Uterus (tissue), 2 donors: ENCODE data around the gene ATP6AP1.

Experiments
- POLR2A ChIP-seq, 2 donors: fragments of 450-650 bp; IDR thresholded peaks; one replicate each; pipeline ENCODE4 v1.6.1; 2016; ENCODE audit warnings: antibody characterized with exemption in 2 of 2, mild to moderate bottlenecking in 1 of 2, moderate library complexity in 1 of 2
- TF ChIP-seq, protein P1 (sequence below), 4 experiments: fragments of 200-600 bp in 2 of 4; fragments of 450-650 bp in 2 of 4; sonication (generic) in 2 of 4; IDR thresholded peaks; one replicate each; pipeline ENCODE4 v1.5.1; 2016 to 2019; ENCODE audit warnings: antibody characterized with exemption in 4 of 4, mild to moderate bottlenecking in 2 of 4, moderate library complexity in 1 of 4

DNA sequence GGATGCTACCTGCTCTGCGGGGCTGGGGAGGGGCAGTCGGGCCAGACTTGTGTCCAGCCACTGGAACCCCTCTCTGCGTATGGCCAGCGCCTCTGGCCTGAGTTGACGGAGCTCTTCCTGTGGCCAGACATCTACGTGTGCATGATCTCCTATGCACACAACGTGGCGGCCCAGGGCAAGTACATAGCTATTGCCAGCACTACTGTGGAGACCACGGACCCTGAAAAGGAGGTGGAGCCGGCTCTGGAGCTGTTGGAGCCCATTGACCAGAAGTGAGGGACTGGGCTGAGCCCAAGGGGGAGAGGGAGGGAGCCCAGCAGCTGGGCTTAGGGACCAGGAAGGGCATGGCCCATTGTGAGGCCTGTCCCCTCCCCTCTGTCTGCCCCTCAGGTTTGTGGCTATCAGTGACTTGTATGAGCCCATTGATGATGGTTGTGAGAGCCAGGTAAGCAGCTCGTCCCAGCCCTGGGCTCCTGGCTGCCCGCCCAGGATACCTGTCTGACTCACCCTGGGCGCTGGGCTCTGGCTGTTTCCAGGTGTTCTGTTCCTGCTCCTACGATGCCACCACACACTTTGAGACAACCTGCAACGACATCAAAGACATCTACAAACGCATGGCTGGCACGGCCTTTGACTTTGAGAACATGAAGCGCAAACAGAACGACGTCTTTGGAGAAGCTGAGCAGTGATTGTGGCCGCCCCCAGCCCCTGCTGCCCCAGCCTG lies 13.7 kb downstream of the ATP6AP1 start:
- TF ChIP-seq, protein P1, sequence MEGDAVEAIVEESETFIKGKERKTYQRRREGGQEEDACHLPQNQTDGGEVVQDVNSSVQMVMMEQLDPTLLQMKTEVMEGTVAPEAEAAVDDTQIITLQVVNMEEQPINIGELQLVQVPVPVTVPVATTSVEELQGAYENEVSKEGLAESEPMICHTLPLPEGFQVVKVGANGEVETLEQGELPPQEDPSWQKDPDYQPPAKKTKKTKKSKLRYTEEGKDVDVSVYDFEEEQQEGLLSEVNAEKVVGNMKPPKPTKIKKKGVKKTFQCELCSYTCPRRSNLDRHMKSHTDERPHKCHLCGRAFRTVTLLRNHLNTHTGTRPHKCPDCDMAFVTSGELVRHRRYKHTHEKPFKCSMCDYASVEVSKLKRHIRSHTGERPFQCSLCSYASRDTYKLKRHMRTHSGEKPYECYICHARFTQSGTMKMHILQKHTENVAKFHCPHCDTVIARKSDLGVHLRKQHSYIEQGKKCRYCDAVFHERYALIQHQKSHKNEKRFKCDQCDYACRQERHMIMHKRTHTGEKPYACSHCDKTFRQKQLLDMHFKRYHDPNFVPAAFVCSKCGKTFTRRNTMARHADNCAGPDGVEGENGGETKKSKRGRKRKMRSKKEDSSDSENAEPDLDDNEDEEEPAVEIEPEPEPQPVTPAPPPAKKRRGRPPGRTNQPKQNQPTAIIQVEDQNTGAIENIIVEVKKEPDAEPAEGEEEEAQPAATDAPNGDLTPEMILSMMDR (IDR thresholded peaks at IDR 0.05): no peak
- TF ChIP-seq POLR2A (IDR thresholded peaks at IDR 0.05): no peak
